RKO (cell line): ENCODE data around the gene SLFN12L.
"Not testable (repeated sequence)": the region's sequence is repeated elsewhere in the genome, so short reads cannot be mapped to it uniquely, and the experiment has no call there.

ENCODE experiments used
- DNase-seq: peaks from one replicate; pipeline ENCODE4 v3.0.0-alpha.2; 2016; ENCODE audit warnings: low spot score

SLFN12L gene

GRCh38 chr17:35537601-35538141 lies at the start of gene SLFN12L:
SLFN12L (minus strand) TSS chr17:35537678; CDS start chr17:35522364, 15,314 bp downstream.
- DNase-seq: no peak

- peak; percentile 35 for DNase-seq
Observed at GRCh38 chr17:35586569-35587073, 49.1 kb upstream of the SLFN12L start.

- no peak for DNase-seq
Observed at GRCh38 chr17:35584061-35584460, 46.6 kb upstream of the SLFN12L start.

- DNase-seq: no peak
Observed at GRCh38 chr17:35578929-35579432, 41.5 kb upstream of the SLFN12L start.

- DNase-seq: peak; percentile 95
Observed at GRCh38 chr17:35578197-35578928, 40.9 kb upstream of the SLFN12L start, which contains the start of gene PEX12. PEX12 (minus strand) TSS chr17:35578571; CDS start chr17:35578021, 550 bp downstream.

GRCh38 chr17:35577830-35578196 lies 40.3 kb upstream of the SLFN12L start:
- DNase-seq: peak; percentile 40

GRCh38 chr17:35575759-35576158 lies 38.3 kb upstream of the SLFN12L start:
- DNase-seq: no peak

GRCh38 chr17:35569405-35569804 lies 31.9 kb upstream of the SLFN12L start:
- no peak for DNase-seq

GRCh38 chr17:35568561-35568960 lies 31.1 kb upstream of the SLFN12L start:
- peak; percentile 88 for DNase-seq

- DNase-seq: no peak
Observed at GRCh38 chr17:35566968-35567367, 29.5 kb upstream of the SLFN12L start.

- DNase-seq: not testable (repeated sequence)
Observed at GRCh38 chr17:35563181-35563580, 25.7 kb upstream of the SLFN12L start.

- DNase-seq: no peak
Observed at GRCh38 chr17:35560703-35561102, 23.2 kb upstream of the SLFN12L start, which contains the start of gene SLFN14. SLFN14 (minus strand) TSS chr17:35560819; CDS start chr17:35558062, 2,757 bp downstream.

GRCh38 chr17:35559495-35560210 lies 22.2 kb upstream of the SLFN12L start:
- DNase-seq: no peak

GRCh38 chr17:35557353-35557752 lies 19.9 kb upstream of the SLFN12L start:
- no peak for DNase-seq

GRCh38 chr17:35555691-35556090 lies 18.2 kb upstream of the SLFN12L start:
- no peak for DNase-seq

- no peak for DNase-seq
Observed at GRCh38 chr17:35554668-35555067, 17.2 kb upstream of the SLFN12L start.

- DNase-seq: no peak
Observed at GRCh38 chr17:35553310-35553709, 15.8 kb upstream of the SLFN12L start.

- no peak for DNase-seq
Observed at GRCh38 chr17:35548978-35549377, 11.5 kb upstream of the SLFN12L start.

GRCh38 chr17:35548208-35548810 lies 10.8 kb upstream of the SLFN12L start:
- no peak for DNase-seq

- DNase-seq: no peak
Observed at GRCh38 chr17:35546487-35546886, 9.0 kb upstream of the SLFN12L start.

GRCh38 chr17:35545150-35545549 lies 7.7 kb upstream of the SLFN12L start:
- DNase-seq: peak; percentile 24

GRCh38 chr17:35543856-35544255 lies 6.4 kb upstream of the SLFN12L start:
- no peak for DNase-seq
